HEK293 (cell line): Measurements from ENCODE around the gene VAMP7.

Source experiments
- CTCF ChIP-seq: fragments of 450-650 bp; formaldehyde crosslinking; IDR thresholded peaks from 2 replicates; pipeline ENCODE4 v1.5.1; 2016; ENCODE audit warnings: missing biosample characterization, missing genetic modification characterization
- GLIS2 ChIP-seq: fragments of 450-650 bp; formaldehyde crosslinking; IDR thresholded peaks from 2 replicates; pipeline ENCODE4 v1.5.1; 2016; ENCODE audit warnings: missing biosample characterization, missing genetic modification characterization
- HOXC10 ChIP-seq: sonication (generic); formaldehyde crosslinking; IDR thresholded peaks from 2 replicates; pipeline ENCODE4 v1.8.1; 2023; ENCODE audit warnings: mild to moderate bottlenecking, missing genetic modification reagents
- PBX3 ChIP-seq: sonication (generic); formaldehyde crosslinking; IDR thresholded peaks from 2 replicates; pipeline ENCODE4 v1.8.1; 2022; ENCODE audit warnings: mild to moderate bottlenecking, moderate library complexity, missing genetic modification reagents
- REST ChIP-seq: fragments of 450-650 bp; formaldehyde crosslinking; IDR thresholded peaks from 2 replicates; pipeline ENCODE4 v1.5.1; 2016; ENCODE audit warnings: missing biosample characterization, missing genetic modification characterization
- ZNF202 ChIP-seq: fragments of 450-650 bp; formaldehyde crosslinking; IDR thresholded peaks from 2 replicates; pipeline ENCODE4 v1.5.1; 2016; ENCODE audit warnings: missing biosample characterization, missing genetic modification characterization, borderline replicate concordance
- ZNF239 ChIP-seq: fragments of 450-650 bp; formaldehyde crosslinking; IDR thresholded peaks from 2 replicates; pipeline ENCODE4 v1.5.1; 2016; ENCODE audit warnings: missing biosample characterization, missing genetic modification characterization
- ZNF530 ChIP-seq: fragments of 450-650 bp; formaldehyde crosslinking; IDR thresholded peaks from 2 replicates; pipeline ENCODE4 v1.5.1; 2016; ENCODE audit warnings: low read depth, missing biosample characterization, missing genetic modification characterization
- ZNF664 ChIP-seq: fragments of 450-650 bp; formaldehyde crosslinking; IDR thresholded peaks from 2 replicates; pipeline ENCODE4 v1.5.1; 2016; ENCODE audit warnings: missing biosample characterization, missing genetic modification characterization
- ZSCAN5A ChIP-seq: fragments of 450-650 bp; formaldehyde crosslinking; IDR thresholded peaks from 2 replicates; pipeline ENCODE4 v1.5.1; 2016; ENCODE audit warnings: missing biosample characterization, missing genetic modification characterization

- TF ChIP-seq PBX3 (CRISPR knock-in tag) = no peak
- TF ChIP-seq HOXC10 (CRISPR knock-in tag) = no peak
- TF ChIP-seq CTCF (tag by site-specific recombination) = no peak
- no peak for TF ChIP-seq REST (tag by site-specific recombination)
- TF ChIP-seq ZNF664 (tag by site-specific recombination) = no peak
- TF ChIP-seq ZNF239 (tag by site-specific recombination) = no peak
- no peak for TF ChIP-seq ZNF530 (tag by site-specific recombination)
- TF ChIP-seq ZSCAN5A (tag by site-specific recombination) = no peak
- TF ChIP-seq GLIS2 = no peak
- TF ChIP-seq ZNF202 = no peak
Observed at GRCh38 chrX:155956099-155956498, 75.0 kb downstream of the VAMP7 start.
